Left ventricle myocardium superior (tissue), 1 donor: ENCODE data around the gene CD53. TPM values are rescaled to one million over a fixed set of nuclear protein-coding genes. Genes with fewer than 3 reads are reported as not detected.

Source experiments
- total RNA-seq: library from RNA; stranded (reverse); fragmentation: NEBNext Ultra II Directional; extraction: Animal tissue kit (Norgen Biotek cat#: 25700); gene quantifications from one replicate; pipeline ENCODE4 v1.2.1, GENCODE V29; 2021
- donor health status: DM: no; HTN: yes; CAD: no; lungs with severe emphysema.

Gene CD53
- total RNA-seq, 1 donor from 2014 or later = 13.2 TPM

Other genes starting within 250 kb of the CD53 start
- gene KCNA3, start 198.2 kb upstream of the CD53 start, total RNA-seq = 0.47 TPM
- 18.0 TPM for gene LRIF1, start 90.8 kb downstream of the CD53 start, total RNA-seq